Liver (tissue), 9 donors: ENCODE results near the gene BICDL2. TPM values are rescaled to one million over a fixed set of nuclear protein-coding genes. Genes with fewer than 3 reads are reported as not detected.

ENCODE experiments used
- DNase-seq: peaks from one replicate; pipeline ENCODE4 v3.0.0-alpha.2; 2017; ENCODE audit warnings: low spot score
- H3K27ac ChIP-seq, 2 donors: one replicate each; pipeline ENCODE4 v1.7.0; 2013; ENCODE audit warnings: inconsistent platforms in 2 of 2, low read length in 2 of 2, control low read depth in 1 of 2, low read depth in 1 of 2, mild to moderate bottlenecking in 1 of 2
- H3K27me3 ChIP-seq, 4 donors: one replicate each; pipeline versions ENCODE4 v1.6.1 to v1.7.0; 2013; ENCODE audit warnings: low read length in 3 of 4, inconsistent platforms in 1 of 4, mild to moderate bottlenecking in 1 of 4, moderate library complexity in 1 of 4; ENCODE audit not compliant: control insufficient read depth in 4 of 4, insufficient read depth in 4 of 4
- H3K36me3 ChIP-seq, 4 donors: one replicate each; pipeline versions ENCODE4 v1.6.1 to v1.7.0; 2013; ENCODE audit warnings: low read length in 3 of 4, mild to moderate bottlenecking in 3 of 4, low read depth in 1 of 4, moderate library complexity in 1 of 4; ENCODE audit not compliant: control insufficient read depth in 4 of 4, insufficient read depth in 3 of 4
- H3K4me1 ChIP-seq, 4 donors: one replicate each; pipeline versions ENCODE4 v1.6.1 to v1.7.0; 2013; ENCODE audit warnings: low read length in 3 of 4, mild to moderate bottlenecking in 3 of 4, moderate library complexity in 1 of 4; ENCODE audit not compliant: control insufficient read depth in 4 of 4, insufficient read depth in 4 of 4
- H3K4me3 ChIP-seq, 3 donors: one replicate each; pipeline versions ENCODE4 v1.6.1 to v1.7.0; 2013; ENCODE audit warnings: low read length in 3 of 3, control low read depth in 1 of 3, low read depth in 1 of 3, mild to moderate bottlenecking in 1 of 3
- H3K9ac ChIP-seq, 2 donors: one replicate each; pipeline ENCODE4 v1.7.0; 2013; ENCODE audit warnings: low read length in 2 of 2, mild to moderate bottlenecking in 2 of 2, moderate library complexity in 2 of 2, control low read depth in 1 of 2, low read depth in 1 of 2
- H3K9me3 ChIP-seq, 4 donors: one replicate each; pipeline versions ENCODE4 v1.6.1 to v1.7.0; 2013; ENCODE audit warnings: low read length in 3 of 4; ENCODE audit not compliant: control insufficient read depth in 4 of 4
- ATF3 ChIP-seq: IDR thresholded peaks from 2 replicates; pipeline ENCODE4 v1.6.1; 2016; ENCODE audit warnings: antibody characterized with exemption
- CTCF ChIP-seq: fragments of 150-350 bp; IDR thresholded peaks from 2 replicates; pipeline ENCODE4 v1.5.1; 2017; ENCODE audit warnings: improper control_type of control experiment, low read depth, low read length; ENCODE audit not compliant: missing input control
- EGR1 ChIP-seq, 2 donors: IDR thresholded peaks; 2 replicates each; pipeline ENCODE4 v1.6.1; 2016 to 2018; ENCODE audit warnings: antibody characterized with exemption in 2 of 2, low read depth in 2 of 2
- FOXA1 ChIP-seq: IDR thresholded peaks from 2 replicates; pipeline ENCODE4 v1.6.1; 2016; ENCODE audit warnings: antibody characterized with exemption
- FOXA2 ChIP-seq: IDR thresholded peaks from 2 replicates; pipeline ENCODE4 v1.6.1; 2016; ENCODE audit warnings: antibody characterized with exemption
- GABPA ChIP-seq, 2 donors: IDR thresholded peaks in 1 of 2; conservative IDR thresholded peaks in 1 of 2; 2 replicates each; pipeline ENCODE4 v1.6.1; 2016; ENCODE audit warnings: antibody characterized with exemption in 2 of 2, mild to moderate bottlenecking in 1 of 2, moderate library complexity in 1 of 2
- HNF4A ChIP-seq, 2 donors: conservative IDR thresholded peaks; 2 replicates each; pipeline ENCODE4 v1.6.1; 2016; ENCODE audit warnings: antibody characterized with exemption in 2 of 2, mild to moderate bottlenecking in 2 of 2
- HNF4G ChIP-seq: IDR thresholded peaks from 2 replicates; pipeline ENCODE4 v1.6.1; 2016; ENCODE audit warnings: antibody characterized with exemption
- JUND ChIP-seq, 2 donors: IDR thresholded peaks; 2 replicates each; pipeline ENCODE4 v1.6.1; 2016; ENCODE audit warnings: antibody characterized with exemption in 2 of 2
- MAX ChIP-seq: IDR thresholded peaks from 2 replicates; pipeline ENCODE4 v1.6.1; 2016; ENCODE audit warnings: antibody characterized with exemption
- NR2F2 ChIP-seq: IDR thresholded peaks from 2 replicates; pipeline ENCODE4 v1.6.1; 2016; ENCODE audit warnings: antibody characterized with exemption
- RAD21 ChIP-seq, 2 donors: IDR thresholded peaks; 2 replicates each; pipeline ENCODE4 v1.6.1; 2016; ENCODE audit warnings: antibody characterized with exemption in 2 of 2, mild to moderate bottlenecking in 2 of 2
- REST ChIP-seq: IDR thresholded peaks from 2 replicates; pipeline ENCODE4 v1.6.1; 2016; ENCODE audit warnings: antibody characterized with exemption, mild to moderate bottlenecking
- RXRA ChIP-seq, 2 donors: IDR thresholded peaks; 2 replicates each; pipeline ENCODE4 v1.6.1; 2017 to 2018; ENCODE audit warnings: antibody characterized with exemption in 2 of 2, mild to moderate bottlenecking in 1 of 2
- SP1 ChIP-seq: IDR thresholded peaks from 2 replicates; pipeline ENCODE4 v1.6.1; 2018; ENCODE audit warnings: antibody characterized with exemption, mild to moderate bottlenecking
- TAF1 ChIP-seq: conservative IDR thresholded peaks from 2 replicates; pipeline ENCODE4 v1.6.1; 2016; ENCODE audit warnings: antibody characterized with exemption, mild to moderate bottlenecking
- YY1 ChIP-seq: IDR thresholded peaks from 2 replicates; pipeline ENCODE4 v1.6.1; 2016; ENCODE audit warnings: antibody characterized with exemption, mild to moderate bottlenecking
- ZBTB33 ChIP-seq: IDR thresholded peaks from 2 replicates; pipeline ENCODE4 v1.6.1; 2016; ENCODE audit warnings: antibody characterized with exemption
- WGBS: extraction: QIAGEN DNeasy Blood & Tissue Kit; methylation state at CpG from one replicate; pipeline ENCODE4 v1.1.7; 2013; 5-methylcytosine and 5-hydroxymethylcytosine counted together
- polyA plus RNA-seq, 2 donors: library from polyadenylated mRNA; stranded (reverse) in 1 of 2; unstranded in 1 of 2; fragments of 200-250 nt in 1 of 2; fragments of >200 nt in 1 of 2; fragmentation: Nextera tagmentation in 1 of 2; extraction: Ambion mirVana in 1 of 2; gene quantifications; one replicate each; pipeline versions ENCODE4 v1.2.1 to v1.2.3, GENCODE V29; 2013 to 2015
- total RNA-seq, 2 donors: library from RNA; depleted of rRNA; stranded (reverse); fragments of >200 nt; gene quantifications; one replicate each; pipeline ENCODE4 v1.2.3, GENCODE V29; 2014
- donor health status: healthy.
- donor health status: healthy.
- donor health status: healthy.
- donor health status: healthy.
- donor health status: healthy.

Gene BICDL2
- total and polyA plus RNA-seq, 4 donors, result 0.15 to 0.59 (median 0.33) TPM; not detected in 1

GRCh38 chr16:3035289-3035971, 1.3 kb downstream of the BICDL2 start:
- no peak for DNase-seq
- Histone ChIP-seq H3K4me1 (peaks cover 0 to 4% (median 0%) of the 10 kb centered on the region in 4 donors), H3K36me3 (no peaks in the 10 kb centered on the region), H3K9me3 (no peaks in the 10 kb centered on the region), H3K27me3 (peaks cover 0 to 8% (median 5%) of the 10 kb centered on the region in 4 donors), H3K27ac (no peak overlapping the region), H3K4me3 (no peak overlapping the region), H3K9ac (no peak overlapping the region)
- 43% methylated on average over 19 of the region's 19 CpGs for WGBS
- TF ChIP-seq HNF4A (conservative IDR thresholded peaks at IDR 0.05) (no peak), GABPA (IDR thresholded peaks at IDR 0.05 in 1 of 2, conservative IDR thresholded peaks at IDR 0.05 in 1 of 2) (no peak), EGR1 (IDR thresholded peaks at IDR 0.05; ENCODE audit: low read depth in 2 of 2) (no peak), FOXA1 (no peak), REST (no peak), ZBTB33 (no peak), TAF1 (no peak), CTCF (no peak), RXRA (IDR thresholded peaks at IDR 0.05) (no peak), ATF3 (no peak), YY1 (no peak), MAX (no peak), RAD21 (IDR thresholded peaks at IDR 0.05) (no peak), NR2F2 (no peak), JUND (IDR thresholded peaks at IDR 0.05) (no peak), FOXA2 (no peak), SP1 (no peak), HNF4G (no peak)
